Measurements from ENCODE around the gene CRB3. TPM values are rescaled to one million over a fixed set of nuclear protein-coding genes. Genes with fewer than 3 reads are reported as not detected.

Gene CRB3
- total and polyA plus RNA-seq, 4 donors = 19.2 to 38.7 (median 28.9) TPM

- H3K36me3 ChIP-seq (ENCODE audit: control insufficient read depth in 4 of 4, insufficient read depth in 3 of 4, low read depth in 1 of 4, low read length in 3 of 4) = no peaks in the 10 kb centered on the region
- no peak within 1 kb of the TSS for H3K4me3 ChIP-seq (ENCODE audit: low read depth in 1 of 3, low read length in 3 of 3)
- H3K4me1 ChIP-seq (ENCODE audit: control insufficient read depth in 4 of 4, insufficient read depth in 4 of 4, low read length in 3 of 4) = no peaks in the 10 kb centered on the region
- H3K27ac ChIP-seq (ENCODE audit: low read depth in 1 of 2, low read length in 2 of 2) = no peak within 1 kb of the TSS
- H3K27me3 ChIP-seq (ENCODE audit: control insufficient read depth in 4 of 4, insufficient read depth in 4 of 4, low read length in 3 of 4) = no peaks in the 10 kb centered on the region
- TF ChIP-seq RAD21 (IDR thresholded peaks at IDR 0.05) (no peak), REST (IDR thresholded peaks at IDR 0.05) (no peak), TAF1 (conservative IDR thresholded peaks at IDR 0.05) (no peak), FOXA1 (IDR thresholded peaks at IDR 0.05) (no peak), GABPA (IDR thresholded peaks at IDR 0.05 in 1 of 2, conservative IDR thresholded peaks at IDR 0.05 in 1 of 2) (no peak), RXRA (IDR thresholded peaks at IDR 0.05) (no peak), YY1 (IDR thresholded peaks at IDR 0.05) (no peak), NR2F2 (IDR thresholded peaks at IDR 0.05) (no peak), EGR1 (IDR thresholded peaks at IDR 0.05; ENCODE audit: low read depth in 2 of 2) (no peak), JUND (IDR thresholded peaks at IDR 0.05) (no peak), ATF3 (IDR thresholded peaks at IDR 0.05) (no peak)
- TF ChIP-seq, protein P1, sequence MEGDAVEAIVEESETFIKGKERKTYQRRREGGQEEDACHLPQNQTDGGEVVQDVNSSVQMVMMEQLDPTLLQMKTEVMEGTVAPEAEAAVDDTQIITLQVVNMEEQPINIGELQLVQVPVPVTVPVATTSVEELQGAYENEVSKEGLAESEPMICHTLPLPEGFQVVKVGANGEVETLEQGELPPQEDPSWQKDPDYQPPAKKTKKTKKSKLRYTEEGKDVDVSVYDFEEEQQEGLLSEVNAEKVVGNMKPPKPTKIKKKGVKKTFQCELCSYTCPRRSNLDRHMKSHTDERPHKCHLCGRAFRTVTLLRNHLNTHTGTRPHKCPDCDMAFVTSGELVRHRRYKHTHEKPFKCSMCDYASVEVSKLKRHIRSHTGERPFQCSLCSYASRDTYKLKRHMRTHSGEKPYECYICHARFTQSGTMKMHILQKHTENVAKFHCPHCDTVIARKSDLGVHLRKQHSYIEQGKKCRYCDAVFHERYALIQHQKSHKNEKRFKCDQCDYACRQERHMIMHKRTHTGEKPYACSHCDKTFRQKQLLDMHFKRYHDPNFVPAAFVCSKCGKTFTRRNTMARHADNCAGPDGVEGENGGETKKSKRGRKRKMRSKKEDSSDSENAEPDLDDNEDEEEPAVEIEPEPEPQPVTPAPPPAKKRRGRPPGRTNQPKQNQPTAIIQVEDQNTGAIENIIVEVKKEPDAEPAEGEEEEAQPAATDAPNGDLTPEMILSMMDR (IDR thresholded peaks at IDR 0.05; ENCODE audit: low read depth, low read length, missing input control) = no peak
- TF ChIP-seq, protein P2, sequence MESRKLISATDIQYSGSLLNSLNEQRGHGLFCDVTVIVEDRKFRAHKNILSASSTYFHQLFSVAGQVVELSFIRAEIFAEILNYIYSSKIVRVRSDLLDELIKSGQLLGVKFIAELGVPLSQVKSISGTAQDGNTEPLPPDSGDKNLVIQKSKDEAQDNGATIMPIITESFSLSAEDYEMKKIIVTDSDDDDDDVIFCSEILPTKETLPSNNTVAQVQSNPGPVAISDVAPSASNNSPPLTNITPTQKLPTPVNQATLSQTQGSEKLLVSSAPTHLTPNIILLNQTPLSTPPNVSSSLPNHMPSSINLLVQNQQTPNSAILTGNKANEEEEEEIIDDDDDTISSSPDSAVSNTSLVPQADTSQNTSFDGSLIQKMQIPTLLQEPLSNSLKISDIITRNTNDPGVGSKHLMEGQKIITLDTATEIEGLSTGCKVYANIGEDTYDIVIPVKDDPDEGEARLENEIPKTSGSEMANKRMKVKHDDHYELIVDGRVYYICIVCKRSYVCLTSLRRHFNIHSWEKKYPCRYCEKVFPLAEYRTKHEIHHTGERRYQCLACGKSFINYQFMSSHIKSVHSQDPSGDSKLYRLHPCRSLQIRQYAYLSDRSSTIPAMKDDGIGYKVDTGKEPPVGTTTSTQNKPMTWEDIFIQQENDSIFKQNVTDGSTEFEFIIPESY (IDR thresholded peaks at IDR 0.05) = no peak
- H3K9ac ChIP-seq (ENCODE audit: low read depth in 1 of 2, low read length in 2 of 2) = no peak within 1 kb of the TSS
- 94% methylated on average over 10 of the region's 10 CpGs for WGBS
- DNase-seq (ENCODE audit: low spot score) = no peak
- no peaks in the 10 kb centered on the region for H3K9me3 ChIP-seq (ENCODE audit: control insufficient read depth in 4 of 4, low read length in 3 of 4)
Measured at GRCh38 chr19:6433663-6434062, 30.4 kb upstream of the CRB3 start, which contains the start of gene SLC25A41. Gene SLC25A41 (minus strand): TSS chr19:6433763. CDS start chr19:6433693, 70 bp downstream.

DNA sequence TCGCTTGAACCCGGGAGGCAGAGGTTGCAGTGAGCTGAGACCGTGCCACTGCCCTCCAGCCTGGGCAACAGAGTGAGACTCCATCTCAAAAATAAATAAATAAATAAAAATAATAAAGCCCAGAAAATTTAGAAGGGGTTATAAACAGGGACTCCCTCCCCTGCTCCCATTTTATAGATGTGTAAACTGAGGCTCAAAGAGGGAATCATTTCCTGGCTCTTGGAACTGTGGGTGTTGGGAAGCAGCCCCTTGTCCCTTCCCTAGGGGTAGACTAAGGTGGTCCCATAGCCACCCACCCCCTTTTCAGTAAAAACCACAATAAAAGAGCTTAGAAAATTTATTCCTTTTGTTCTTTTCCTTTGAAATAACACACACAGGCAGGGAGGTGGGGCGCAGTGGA lies 24.3 kb upstream of the CRB3 start:
- H3K36me3 ChIP-seq (ENCODE audit: control insufficient read depth in 4 of 4, insufficient read depth in 3 of 4, low read depth in 1 of 4, low read length in 3 of 4) = peaks cover 0 to 5% (median 0%) of the 10 kb centered on the region in 4 donors
- no peaks in the 10 kb centered on the region for H3K9me3 ChIP-seq (ENCODE audit: control insufficient read depth in 4 of 4, low read length in 3 of 4)
- no peaks in the 10 kb centered on the region for H3K27me3 ChIP-seq (ENCODE audit: control insufficient read depth in 4 of 4, insufficient read depth in 4 of 4, low read length in 3 of 4)
- H3K4me1 ChIP-seq (ENCODE audit: control insufficient read depth in 4 of 4, insufficient read depth in 4 of 4, low read length in 3 of 4) = no peaks in the 10 kb centered on the region
- WGBS = 93% methylated on average over 4 of the region's 4 CpGs
- no peak for DNase-seq (ENCODE audit: low spot score)
- no peak overlapping the region for H3K4me3 ChIP-seq (ENCODE audit: low read depth in 1 of 3, low read length in 3 of 3)
- H3K27ac ChIP-seq (ENCODE audit: low read depth in 1 of 2, low read length in 2 of 2) = no peak overlapping the region
- H3K9ac ChIP-seq (ENCODE audit: low read depth in 1 of 2, low read length in 2 of 2) = no peak overlapping the region
- TF ChIP-seq, protein P1 (IDR thresholded peaks at IDR 0.05; ENCODE audit: low read depth, low read length, missing input control) = no peak
- TF ChIP-seq HNF4G (IDR thresholded peaks at IDR 0.05) = no peak
- TF ChIP-seq, protein P3, sequence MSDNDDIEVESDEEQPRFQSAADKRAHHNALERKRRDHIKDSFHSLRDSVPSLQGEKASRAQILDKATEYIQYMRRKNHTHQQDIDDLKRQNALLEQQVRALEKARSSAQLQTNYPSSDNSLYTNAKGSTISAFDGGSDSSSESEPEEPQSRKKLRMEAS (IDR thresholded peaks at IDR 0.05) = no peak
- TF ChIP-seq, protein P2 (IDR thresholded peaks at IDR 0.05) = no peak

All from liver (tissue), 9 donors.